Measurements from ENCODE around the gene ARHGEF25.

DNA sequence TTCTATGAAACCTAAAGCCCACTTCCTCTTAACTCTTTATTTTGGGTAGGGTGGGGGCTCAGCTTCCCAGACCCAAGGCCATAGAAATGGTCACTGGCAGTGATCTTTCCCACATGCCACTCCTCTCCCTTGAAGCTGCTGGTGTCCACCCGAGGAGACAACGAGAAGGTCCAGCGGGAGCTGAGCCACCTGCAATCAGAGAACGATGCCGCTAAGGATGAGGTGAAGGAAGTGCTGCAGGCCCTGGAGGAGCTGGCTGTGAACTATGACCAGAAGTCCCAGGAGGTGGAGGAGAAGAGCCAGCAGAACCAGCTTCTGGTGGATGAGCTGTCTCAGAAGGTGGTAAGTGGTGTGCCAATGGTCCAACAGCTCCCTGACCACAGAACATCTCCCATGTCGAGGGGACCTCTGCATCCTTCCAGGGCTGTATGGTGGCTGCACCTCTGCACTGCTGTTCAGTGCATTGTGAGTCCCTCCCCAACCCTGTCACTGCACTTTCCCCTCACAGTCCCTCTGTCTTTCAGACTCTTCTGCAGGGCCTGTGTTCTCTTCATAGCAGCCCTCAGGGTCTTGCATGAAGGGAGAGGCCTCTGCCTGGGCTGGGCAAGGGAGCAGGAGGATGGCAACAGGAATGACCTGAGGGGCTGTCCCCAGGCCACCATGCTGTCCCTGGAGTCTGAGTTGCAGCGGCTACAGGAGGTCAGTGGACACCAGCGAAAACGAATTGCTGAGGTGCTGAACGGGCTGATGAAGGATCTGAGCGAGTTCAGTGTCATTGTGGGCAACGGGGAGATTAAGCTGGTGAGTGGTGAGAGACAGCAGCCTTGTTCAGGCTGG is 39.1 kb upstream of the ARHGEF25 start:
- TF ChIP-seq, protein P1, sequence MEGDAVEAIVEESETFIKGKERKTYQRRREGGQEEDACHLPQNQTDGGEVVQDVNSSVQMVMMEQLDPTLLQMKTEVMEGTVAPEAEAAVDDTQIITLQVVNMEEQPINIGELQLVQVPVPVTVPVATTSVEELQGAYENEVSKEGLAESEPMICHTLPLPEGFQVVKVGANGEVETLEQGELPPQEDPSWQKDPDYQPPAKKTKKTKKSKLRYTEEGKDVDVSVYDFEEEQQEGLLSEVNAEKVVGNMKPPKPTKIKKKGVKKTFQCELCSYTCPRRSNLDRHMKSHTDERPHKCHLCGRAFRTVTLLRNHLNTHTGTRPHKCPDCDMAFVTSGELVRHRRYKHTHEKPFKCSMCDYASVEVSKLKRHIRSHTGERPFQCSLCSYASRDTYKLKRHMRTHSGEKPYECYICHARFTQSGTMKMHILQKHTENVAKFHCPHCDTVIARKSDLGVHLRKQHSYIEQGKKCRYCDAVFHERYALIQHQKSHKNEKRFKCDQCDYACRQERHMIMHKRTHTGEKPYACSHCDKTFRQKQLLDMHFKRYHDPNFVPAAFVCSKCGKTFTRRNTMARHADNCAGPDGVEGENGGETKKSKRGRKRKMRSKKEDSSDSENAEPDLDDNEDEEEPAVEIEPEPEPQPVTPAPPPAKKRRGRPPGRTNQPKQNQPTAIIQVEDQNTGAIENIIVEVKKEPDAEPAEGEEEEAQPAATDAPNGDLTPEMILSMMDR (IDR thresholded peaks at IDR 0.05), result no peak
- TF ChIP-seq EP300 (IDR thresholded peaks at IDR 0.05) (no peak), POLR2A (IDR thresholded peaks at IDR 0.05) (no peak)
